Activated naive CD4-positive, alpha-beta T cell treated with Interleukin-2 at 50 U/mL for 16 hours (primary cell): ENCODE results near the gene CST9.

ENCODE experiments used
- DNase-seq: peaks from one replicate; pipeline ENCODE4 v3.0.0-alpha.2; 2020

CST9 gene, protein sequence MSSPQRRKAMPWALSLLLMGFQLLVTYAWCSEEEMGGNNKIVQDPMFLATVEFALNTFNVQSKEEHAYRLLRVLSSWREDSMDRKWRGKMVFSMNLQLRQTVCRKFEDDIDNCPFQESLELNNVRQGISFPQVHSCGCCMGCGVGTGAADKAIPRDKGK

DNA sequence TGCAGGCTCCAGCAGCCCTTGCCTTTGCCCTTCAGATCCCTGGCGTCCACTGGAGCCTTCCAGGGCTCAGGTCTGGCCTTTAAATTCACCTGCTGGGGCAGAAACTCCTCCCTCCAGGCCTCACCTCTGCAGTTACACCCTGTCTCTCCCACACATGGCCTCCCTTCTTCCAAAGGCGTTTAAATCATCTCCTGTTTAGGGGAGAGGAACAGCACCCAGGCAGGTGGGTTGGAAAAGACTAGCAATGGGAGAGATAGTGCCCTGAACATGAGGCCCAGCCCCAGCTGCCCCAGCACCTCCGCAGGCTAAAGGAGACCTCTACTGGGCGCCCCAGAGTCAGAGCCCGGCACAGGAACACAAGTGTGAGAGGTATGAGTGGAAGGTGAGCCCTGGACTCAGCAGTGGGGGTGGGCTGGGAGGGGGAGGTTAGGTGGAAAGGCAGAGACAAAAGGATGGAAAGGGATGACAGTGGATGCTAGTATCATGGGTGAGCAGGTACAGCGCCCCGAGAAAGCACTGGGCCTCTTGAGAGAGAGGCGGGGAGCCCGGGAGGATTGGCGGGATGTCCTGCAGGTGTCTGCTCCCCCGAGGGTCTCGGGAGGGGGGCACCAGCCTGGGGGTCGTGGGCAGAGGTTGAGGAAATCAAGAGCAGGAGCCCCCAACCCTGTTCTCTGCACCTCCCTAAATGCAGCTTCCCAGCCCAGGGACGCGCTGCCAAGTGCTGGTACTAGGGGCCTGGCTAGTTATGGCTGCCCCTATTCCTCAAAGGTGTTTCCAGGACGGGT is at the start of gene CST9:
CST9 (minus strand) TSS at position 51 of the 785 bp plus-strand sequence. CDS start 53 bp downstream, outside the sequence.
- no peak for DNase-seq

DNA sequence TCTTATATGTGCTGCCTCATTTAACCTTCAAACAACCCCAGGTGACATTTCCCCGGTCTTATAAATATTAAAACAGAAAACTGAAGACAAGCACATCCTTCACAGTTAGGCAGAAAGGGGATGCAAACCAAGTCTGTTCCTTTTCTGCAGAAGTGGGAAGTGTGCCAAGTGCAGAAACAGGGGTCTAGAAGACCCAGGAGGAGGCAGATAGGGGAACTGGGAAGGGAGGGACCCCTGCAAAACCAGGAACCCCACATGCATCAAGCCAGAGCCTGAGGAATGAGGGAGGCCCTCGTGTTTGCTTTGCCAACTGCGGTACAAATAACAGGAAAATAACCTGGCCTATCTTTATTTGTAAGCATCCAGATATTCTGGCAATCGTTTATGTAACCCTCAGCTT is 49.0 kb upstream of the CST9 start:
- no peak for DNase-seq

DNA sequence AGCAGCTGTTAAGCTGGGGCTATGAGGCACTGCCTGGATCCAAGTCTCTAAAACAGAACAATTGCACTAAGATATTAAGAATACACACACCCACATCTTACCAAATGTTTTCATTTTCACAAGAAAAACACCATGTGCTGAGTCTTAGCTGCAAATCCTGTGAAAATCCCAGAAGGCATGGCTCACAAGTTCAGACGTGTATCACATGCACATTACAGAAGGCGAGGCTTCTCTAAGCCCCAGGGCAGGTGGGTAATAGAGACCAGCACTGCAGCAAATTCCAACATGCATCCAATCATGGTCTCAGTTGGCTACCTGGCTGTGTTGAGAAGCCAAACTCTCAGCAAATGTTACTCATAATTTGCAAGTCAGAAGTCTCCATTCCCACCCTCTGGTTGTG is 48.3 kb upstream of the CST9 start:
- no peak for DNase-seq

DNA sequence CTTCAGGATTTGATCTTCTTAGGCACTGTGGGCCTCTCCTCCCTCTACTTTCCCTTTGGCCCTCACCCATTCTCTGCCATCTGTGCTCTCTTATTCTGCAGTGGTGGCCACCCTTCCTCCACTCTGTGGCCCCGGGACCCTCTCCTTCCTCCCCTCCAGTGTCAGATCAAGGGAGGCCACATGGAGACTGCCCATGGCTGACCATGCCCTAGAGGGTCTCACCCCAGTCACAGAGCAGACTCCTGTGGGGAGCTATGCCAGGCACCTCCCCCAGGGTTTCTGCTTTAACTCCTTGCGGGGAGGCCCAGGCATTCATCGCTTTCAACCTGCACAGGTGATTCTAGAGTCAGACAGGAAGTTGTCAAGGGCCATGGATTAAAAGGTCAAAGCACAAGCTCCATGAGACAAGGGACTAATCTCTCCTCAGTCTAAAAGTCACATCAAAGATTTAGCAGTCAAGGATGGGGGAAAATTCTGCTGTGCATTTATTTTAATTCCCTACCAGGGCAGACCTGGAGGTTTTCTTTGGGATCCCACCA is 47.8 kb upstream of the CST9 start:
- DNase-seq = no peak

DNA sequence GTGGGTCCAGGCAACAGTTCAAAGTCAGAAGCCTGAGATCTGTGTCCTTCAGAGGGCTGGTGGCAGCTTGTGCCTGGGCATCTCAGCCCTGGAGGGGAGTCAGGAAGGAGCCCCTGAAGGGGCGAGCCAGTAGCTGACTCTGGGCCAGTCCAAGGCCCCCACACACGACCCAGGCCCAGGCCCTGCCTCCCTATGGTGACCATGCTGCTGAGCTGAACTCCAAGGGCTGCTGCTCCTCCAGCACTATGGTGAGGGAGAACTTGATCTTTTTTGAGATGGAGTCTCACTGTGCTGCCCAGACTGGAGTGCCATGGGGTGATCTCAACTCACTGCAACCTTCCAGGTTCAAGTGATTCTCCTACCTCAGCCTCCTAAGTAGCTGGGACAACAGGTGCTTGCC is 47.2 kb upstream of the CST9 start:
- DNase-seq = no peak

DNA sequence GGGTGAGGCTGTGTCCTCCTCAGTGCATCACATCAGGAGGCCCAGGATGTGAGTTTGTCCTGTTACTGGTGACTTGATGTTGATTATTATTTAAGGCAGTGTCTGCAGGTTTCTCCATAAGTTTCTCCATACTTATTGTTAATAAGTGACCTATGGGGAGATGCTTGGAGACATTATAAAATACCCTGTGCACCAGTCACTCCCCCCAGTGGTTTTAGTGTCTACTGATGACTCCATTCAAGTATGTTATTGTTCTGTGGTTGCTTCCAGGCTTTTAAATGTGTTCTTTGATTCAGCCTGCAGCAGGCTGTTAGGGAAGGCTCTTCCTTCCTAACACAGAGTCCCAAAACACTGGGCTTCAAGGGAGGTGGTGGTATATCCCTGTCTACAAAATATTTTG is 46.7 kb upstream of the CST9 start:
- DNase-seq = no peak

DNA sequence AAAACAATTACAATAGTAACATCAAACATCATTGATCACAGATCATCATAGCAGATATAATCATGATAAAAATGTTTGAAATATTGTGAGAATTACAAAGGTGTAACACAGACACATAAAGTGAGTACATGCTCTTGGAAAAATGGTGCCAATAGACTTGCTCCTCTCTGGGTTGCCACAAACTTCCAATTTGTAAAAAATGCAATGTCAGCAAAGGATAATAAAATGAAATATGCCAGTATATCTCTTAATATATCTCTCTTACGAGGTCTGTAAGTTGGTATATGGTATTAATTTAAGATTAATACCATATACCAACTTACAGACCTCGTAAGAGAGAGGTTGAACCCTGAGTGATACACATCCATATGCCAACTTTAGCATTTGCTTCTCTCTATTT is 45.4 kb upstream of the CST9 start:
- DNase-seq = no peak

DNA sequence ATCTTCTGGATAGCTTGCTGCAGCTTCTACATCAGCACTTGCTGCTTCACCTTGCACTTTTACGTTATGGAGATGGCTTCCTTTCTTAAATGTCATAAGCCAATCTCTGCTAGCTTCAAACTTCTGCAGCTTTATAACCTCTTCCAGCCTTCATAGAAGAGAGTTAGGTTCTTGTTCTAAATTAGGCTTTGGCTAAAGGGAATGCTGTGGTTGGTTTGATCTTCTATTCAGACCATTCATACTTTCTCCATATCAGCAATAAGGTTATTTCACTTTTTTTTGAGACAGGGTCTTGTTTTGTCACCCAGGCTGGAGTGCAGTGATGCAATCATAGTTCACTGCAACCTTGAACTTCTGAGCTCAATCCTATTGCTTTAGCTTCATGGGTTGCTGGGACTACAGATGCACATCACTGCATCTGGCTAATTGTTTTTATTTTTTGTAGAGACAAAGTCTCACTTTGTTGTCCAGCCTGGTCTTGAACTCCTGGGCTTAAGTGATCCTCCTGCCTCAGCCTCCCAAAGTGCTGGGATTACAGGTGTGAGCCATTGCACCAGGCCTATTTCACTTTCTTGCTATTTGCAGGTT is 44.2 kb upstream of the CST9 start:
- no peak for DNase-seq

DNA sequence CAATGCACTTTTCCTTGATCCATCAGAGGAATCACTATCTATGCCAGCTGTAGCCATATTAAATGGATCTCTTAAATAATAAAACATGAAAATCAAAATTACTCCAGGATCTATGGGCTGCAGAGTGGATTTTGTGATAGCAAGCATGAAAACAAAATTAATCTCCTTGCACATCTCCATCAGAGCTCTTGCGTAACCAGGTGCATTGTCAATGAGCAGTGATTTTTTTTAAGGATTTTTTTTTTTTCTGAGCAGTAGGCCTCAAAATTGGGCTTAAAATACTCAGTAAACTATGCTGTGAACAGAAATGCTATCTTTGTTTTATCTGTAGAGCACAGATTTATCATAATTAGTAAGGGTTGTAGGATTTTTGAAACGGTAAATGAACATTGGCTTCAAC is 43.5 kb upstream of the CST9 start:
- DNase-seq = no peak

DNA sequence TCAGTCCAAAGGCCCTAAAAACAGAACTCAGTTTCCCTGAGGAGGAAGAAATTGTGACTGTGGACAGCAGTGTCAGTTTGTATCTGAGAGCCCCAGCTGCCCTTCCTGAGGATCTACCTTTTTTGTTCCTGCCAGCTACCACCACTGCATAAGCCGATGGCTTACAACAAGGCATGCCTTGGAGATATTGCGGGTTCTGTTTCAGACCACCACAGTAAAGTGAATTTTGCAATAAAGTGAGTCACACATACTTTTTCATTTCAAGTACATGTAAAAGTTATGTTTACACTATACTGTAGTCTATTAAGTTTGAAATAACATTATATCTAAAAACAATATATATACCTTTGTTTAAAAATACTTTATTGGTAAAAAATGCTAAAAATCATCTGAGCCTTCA is 41.6 kb upstream of the CST9 start:
- no peak for DNase-seq

DNA sequence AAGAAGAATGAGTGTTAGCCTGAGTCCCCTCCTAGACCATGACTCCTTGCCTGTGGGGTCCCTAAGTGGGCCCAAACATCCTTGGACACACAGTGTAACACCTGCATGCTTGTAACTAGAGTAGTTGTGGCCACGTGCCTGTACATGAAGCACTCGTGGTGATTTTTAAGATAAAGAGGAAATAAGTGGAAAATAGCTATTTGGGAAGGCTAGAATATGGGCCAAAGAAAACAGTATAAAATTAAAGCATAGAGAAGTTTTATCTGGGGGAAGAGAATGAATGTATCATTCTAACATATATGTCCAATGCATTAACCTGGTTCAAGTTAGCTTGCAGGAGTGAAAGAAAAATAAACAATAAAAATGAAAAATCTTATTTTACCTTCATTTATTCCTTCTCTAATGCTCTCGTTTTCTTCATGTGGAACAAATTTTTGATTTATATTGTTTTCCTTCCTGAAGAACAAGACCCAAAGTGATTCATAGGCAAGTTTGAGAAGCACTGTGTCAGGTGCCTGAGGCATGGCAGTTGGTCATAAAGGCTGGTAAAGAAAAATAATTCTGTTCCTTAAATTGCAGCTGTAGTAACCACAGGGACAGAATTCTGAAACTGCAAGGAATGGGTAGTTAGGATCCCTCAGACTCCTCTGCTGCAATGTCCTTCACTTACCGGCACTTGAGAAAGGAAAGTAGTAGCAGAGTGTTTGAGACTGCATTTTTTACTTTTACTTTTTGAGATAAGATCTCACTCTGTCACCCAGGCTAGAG is 40.6 kb upstream of the CST9 start:
- DNase-seq = no peak

DNA sequence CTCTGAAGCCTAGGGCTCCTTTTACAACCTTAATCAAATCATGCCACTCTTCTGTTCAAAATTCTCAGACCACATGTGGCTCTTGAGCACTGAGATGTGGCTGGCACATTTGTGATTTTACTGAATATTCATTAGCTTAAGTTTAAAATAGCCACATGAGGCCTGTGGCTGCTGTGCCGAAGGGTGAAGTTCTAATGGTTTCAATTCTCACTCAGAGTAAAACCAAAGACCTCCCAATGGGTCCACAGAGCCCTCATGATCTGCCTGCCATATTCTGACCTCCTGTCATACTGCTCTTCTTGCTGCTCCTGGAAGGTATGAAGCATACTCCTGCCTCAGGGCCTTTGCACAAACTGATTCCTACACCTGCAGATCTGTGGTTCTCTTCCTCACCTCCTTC is 39.9 kb upstream of the CST9 start:
- DNase-seq = no peak

DNA sequence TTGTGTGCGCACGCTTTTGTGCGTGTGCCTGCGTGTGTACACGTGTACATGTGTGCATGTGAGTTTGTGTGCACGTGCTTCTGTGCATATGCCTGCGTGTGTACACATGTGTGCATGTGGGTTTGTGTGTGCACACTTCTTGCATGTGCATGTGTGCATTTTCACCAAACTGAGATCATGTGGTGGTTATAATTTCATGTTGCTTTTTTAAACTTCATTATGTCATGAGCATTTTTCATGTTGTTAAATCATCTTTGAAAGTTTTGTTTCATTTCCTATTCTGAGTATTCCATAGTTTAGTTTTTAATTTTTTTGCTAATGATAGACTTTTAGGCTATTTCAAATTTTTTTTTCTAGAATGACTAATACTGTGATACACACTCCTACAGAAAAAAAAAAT is 38.4 kb upstream of the CST9 start:
- DNase-seq = no peak

DNA sequence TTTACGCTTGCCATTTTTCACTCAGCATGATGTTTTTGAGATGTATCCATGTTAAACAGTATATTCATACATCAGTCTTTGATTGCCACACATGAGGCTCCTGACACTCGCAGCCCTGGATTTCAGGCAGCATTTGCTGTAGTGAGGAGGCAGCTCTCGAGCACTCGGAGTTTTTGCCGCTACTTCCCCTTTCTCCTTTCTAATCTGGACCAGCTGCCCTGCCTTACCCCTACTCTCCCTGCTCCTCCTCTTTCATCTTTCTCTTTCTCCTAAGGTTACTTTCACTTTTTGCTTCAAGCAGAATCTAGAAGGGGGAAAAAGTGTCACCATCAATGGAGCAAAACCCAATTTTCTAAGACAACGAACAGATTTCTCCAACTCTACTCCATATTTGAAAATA is 37.9 kb upstream of the CST9 start:
- DNase-seq = no peak

DNA sequence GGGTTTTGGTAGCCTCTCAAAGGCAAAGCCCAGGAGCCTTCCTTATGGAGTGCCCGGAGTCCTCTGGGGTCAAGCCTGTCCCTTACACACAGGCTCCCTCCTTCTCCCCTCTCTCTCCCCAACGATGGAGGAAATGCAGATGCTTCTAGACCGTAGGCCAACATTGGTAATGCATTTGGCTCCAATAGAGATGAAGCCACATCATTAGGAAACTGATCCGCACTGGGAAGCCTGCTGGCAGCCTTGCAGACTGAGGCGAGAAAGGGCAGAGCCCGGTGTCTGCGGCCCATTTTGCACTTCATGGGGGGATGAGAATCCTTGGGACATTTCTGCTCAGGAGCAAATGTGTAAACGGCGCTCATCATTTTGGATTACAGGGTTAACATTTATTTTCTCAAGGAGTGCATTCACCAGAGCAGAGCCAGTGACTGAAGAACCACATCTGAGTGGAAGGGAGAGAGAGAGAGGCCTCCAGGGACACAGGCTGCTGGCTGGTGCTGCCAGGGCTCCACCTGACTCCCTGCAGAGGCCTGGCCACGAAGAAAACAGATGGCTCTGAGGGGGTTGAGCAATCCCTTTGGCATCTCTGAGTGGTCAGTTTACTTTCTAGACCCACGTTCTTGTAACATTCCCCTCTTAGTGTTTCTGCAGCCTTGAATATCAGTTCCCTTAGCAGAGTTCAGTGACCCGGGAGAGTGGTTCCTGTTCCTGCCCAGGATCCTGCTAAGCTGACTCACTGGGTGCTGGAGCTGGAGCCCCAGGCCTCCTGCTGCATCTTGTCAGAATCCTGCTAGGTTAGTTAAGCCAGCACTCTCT is 36.4 kb upstream of the CST9 start:
- no peak for DNase-seq

DNA sequence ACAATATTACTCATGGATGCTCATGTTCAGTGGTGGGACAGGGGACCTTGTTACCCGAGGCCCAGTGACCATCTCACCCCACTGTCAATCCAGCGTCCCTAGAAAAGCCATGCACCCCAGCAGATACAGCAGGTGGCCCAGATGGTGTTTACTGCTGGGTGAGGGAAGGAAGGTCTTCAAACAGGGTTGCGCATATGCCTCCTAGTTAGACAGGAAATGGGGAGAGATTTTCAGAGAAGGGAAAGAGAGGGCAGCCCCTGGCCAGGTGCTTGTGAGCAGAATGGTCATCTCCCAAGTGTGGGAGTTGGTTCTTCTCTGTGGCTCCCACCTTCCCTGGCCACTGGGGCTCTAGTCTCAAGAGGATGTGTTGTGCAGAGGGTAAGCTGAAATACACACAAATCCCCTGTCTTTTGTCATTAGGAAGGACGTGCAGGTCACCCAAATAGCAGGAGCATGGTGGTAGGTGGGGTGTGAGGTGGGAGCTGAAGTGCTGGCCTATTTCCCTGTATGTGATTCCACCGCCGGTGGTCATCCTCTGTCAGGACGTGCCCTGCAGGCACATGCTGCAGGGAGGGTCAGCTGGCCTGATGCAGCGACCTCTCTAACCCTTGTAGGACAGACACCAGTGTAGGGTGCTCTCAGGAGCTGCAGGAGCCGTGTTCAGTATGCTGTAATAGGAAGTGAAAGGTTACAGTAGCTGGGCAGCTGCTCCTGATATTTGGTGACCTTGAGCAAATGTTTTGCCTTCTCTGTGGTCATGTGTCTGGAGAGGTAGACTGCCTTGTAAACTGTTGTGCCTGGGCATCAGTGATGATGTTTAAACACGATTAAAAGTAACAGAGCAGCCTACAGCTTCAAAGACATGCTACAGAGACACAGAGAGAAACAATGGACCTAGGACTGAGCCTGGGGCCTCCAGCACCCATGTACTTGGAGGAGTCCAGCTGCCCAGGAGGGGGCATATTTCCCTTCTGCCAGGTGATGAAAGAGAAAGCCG is 35.3 kb upstream of the CST9 start:
- no peak for DNase-seq

DNA sequence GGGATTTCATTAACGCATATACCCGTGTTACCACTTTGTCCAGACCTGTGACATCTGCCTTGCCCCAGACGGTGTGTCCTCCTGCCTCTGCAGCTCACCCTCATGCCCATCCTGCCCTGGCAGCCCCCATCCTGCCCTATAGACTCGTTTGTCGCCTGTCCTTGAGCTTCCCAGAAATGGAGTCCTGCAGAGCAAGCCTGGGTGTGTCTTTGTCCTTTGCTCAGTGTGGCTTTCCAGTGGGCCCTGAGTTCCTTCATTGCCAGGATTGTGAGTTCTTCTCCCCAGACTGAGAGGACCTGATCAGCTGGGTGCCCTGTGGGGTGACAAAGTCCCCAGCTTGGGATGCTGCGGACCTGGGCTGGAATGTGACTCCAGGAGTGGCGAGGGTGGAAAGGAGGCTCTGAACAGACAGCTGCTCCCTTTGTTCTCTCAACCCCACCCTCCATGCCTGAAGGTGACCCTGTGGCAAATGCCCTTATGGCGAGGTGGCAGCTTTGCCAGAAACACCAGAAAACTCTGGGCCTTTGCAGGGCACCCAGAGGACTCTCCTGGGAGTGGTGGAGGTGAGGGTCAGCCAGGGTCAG is 34.4 kb upstream of the CST9 start:
- DNase-seq = no peak

DNA sequence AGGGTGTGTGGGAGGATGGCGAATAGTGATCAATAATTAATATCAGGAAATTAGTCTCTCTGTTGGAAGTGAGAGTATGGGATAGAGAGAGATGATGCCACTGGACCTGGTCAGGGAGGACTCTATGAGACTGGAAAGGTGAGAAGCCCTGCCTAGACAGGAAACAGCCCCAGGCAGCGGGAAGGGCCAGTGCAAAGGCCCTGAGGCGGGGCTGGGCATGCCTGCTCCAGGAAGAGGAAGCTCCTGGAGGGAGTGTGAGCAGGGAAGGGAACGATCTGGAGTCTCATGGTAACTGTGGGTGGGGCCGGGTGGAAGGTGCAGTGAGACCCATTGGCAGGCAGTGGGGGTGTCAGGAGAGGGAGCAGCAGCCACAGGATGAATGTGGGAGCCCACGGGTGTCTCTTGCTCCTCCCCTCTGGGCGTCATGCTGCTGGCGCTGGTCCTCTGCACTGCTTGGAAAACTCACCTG is 33.8 kb upstream of the CST9 start:
- no peak for DNase-seq

DNA sequence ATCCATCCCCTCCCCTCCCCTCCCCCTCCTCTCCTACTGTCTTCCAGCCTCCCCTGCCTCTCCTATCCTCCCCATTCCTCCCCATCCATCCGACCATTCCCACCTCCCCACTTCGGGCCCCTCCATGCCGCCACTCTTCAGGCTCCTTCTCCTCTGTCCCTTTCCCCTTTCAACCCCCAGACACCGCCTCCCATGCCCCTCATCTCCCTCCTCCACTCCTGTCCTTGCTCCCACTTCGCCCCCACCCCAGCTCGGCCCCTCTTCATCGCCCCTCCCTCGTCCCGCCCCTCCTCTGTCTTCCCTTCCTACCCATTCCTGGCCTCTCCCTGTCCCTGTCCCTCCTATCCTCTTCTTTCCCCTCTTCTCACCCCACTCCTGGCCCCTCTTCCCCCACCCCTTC is 32.6 kb upstream of the CST9 start:
- DNase-seq = no peak

DNA sequence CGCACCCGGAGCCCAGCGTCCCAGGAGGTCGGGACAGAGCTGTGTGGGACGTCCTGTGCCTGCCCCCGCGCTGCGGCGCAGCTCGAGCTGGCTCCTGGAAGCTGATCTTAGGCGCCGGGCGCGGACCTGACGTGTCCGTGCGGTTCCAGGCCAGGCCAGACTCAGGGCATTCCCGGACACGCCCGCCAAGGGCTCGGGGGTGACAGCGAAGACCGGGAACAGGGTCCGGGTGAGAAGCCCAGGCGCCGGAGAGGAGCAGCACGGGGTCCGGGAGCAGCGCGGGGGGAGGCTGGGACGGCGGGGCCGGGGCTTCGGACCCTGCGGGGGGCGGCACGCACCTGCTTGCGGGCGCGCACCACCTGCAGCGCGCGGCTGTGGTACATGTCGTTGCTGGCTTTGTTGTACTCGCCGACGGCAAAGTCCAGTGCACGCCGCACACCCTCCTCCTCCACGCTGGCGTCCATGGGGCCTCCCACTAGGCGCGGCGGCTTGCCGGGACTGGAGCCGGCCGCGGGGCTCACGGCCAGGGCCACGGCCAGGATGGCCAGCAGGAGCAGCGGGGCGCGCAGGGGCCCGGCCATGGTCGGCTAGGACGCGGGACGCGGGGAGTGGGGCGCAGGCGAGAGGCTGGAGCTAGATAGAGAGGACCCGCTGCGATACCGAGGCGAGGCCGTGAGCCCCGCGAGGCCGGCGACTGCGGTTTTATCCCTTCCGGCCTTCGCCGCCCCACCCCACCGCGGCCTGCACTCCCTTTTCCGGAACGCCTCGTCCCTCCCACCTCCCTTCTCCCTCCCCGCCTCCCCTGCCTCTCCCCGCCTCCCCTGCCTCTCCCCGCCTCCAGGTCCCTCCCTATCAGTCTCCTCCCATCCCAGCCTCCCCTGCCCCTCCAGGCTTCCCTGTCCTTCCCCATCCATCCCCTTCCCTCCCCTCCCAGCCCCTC is 31.8 kb upstream of the CST9 start, which contains the start of gene CST3:
CST3 (minus strand) TSS at position 674 of the 940 bp plus-strand sequence; CDS start at position 581, 93 bp downstream.
- DNase-seq = no peak
